Caco-2 (cell line): ENCODE measurements around the gene SIRT7. TPM values are rescaled to one million over a fixed set of nuclear protein-coding genes. Genes with fewer than 3 reads are reported as not detected.

Experiments
- BruUV-seq: library from RNA; stranded (reverse); fragments of 400-500 nt; replicated peaks from 2 replicates; lab custom pipeline; 2021; lab: Mats Ljungman, UMichigan
- CTCF ChIA-PET: fragments of 300-600 bp; sonication (Branson Sonifier 250); formaldehyde crosslinking; loops from one replicate; lab custom pipeline; 2022; ENCODE audit warnings: antibody characterized with exemption; lab: Charles Lee
- POLR2A ChIA-PET: fragments of 300-600 bp; sonication (Branson Sonifier 250); formaldehyde crosslinking; loops from one replicate; lab custom pipeline; 2022; ENCODE audit warnings: antibody characterized with exemption; lab: Charles Lee
- DNase-seq, 2 experiments: peaks; one replicate each; pipeline versions ENCODE4 v3.0.0 to v3.0.0-alpha.2; 2020 to 2022
- H3K27me3 ChIP-seq: replicated peaks from 2 replicates; pipeline ENCODE4 v1.6.0; 2011; ENCODE audit warnings: low read length; ENCODE audit not compliant: control insufficient read depth, insufficient read depth
- H3K36me3 ChIP-seq: 2 replicates; pipeline ENCODE4 v1.5.1; 2011; ENCODE audit warnings: low read length; ENCODE audit not compliant: control insufficient read depth, insufficient read depth
- H3K4me1 ChIP-seq: fragments of 250-450 bp; sonication (Bioruptor Pico); 2 replicates; pipeline ENCODE4 v1.5.1; 2020; ENCODE audit warnings: mild to moderate bottlenecking
- H3K4me3 ChIP-seq: 2 replicates; pipeline ENCODE4 v1.5.1; 2011; ENCODE audit warnings: low read depth, mild to moderate bottlenecking, control low read depth, low read length
- H3K9me3 ChIP-seq: fragments of 250-450 bp; sonication (Bioruptor Pico); 2 replicates; pipeline ENCODE4 v1.5.1; 2020; ENCODE audit warnings: mild to moderate bottlenecking, moderate library complexity
- H3K27ac Mint-ChIP-seq: one replicate; pipeline ENCODE4 v1.8.0; 2022; ENCODE audit warnings: mixed read lengths; ENCODE audit not compliant: unreplicated experiment
- H3K27me3 Mint-ChIP-seq: one replicate; pipeline ENCODE4 v1.8.0; 2022; ENCODE audit warnings: mixed read lengths; ENCODE audit not compliant: insufficient read depth, unreplicated experiment
- H3K36me3 Mint-ChIP-seq: one replicate; pipeline ENCODE4 v1.8.0; 2022; ENCODE audit warnings: mild to moderate bottlenecking, mixed read lengths; ENCODE audit not compliant: insufficient read depth, unreplicated experiment
- H3K4me1 Mint-ChIP-seq: one replicate; pipeline ENCODE4 v1.8.0; 2022; ENCODE audit warnings: low read depth, mixed read lengths; ENCODE audit not compliant: unreplicated experiment
- H3K4me3 Mint-ChIP-seq: one replicate; pipeline ENCODE4 v1.8.0; 2022; ENCODE audit warnings: mild to moderate bottlenecking, moderate library complexity, mixed read lengths; ENCODE audit not compliant: unreplicated experiment
- H3K9me3 Mint-ChIP-seq: one replicate; pipeline ENCODE4 v1.8.0; 2022; ENCODE audit warnings: mixed read lengths; ENCODE audit not compliant: unreplicated experiment
- CTCF ChIP-seq, 2 experiments: fragments of 200-600 bp in 1 of 2; IDR thresholded peaks; 1 replicate in 1 of 2; 2 replicates in 1 of 2; pipeline versions ENCODE4 v1.5.1 to v1.8.0; 2011 to 2022; ENCODE audit warnings: antibody characterized with exemption in 1 of 2, control low read depth in 1 of 2, inconsistent platforms in 1 of 2, low read depth in 1 of 2, low read length in 1 of 2, mild to moderate bottlenecking in 1 of 2, moderate library complexity in 1 of 2; ENCODE audit not compliant: insufficient read depth in 1 of 2, severe bottlenecking in 1 of 2, unreplicated experiment in 1 of 2
- intact Hi-C: fragments of 100-400 bp; cut with micrococcal nuclease; formaldehyde crosslinking; loops from one replicate; pipeline ENCODE4 v1.10.0; 2022; ENCODE audit not compliant: unreplicated experiment
- total RNA-seq: library from RNA; stranded (reverse); gene quantifications from 2 replicates; pipeline ENCODE4 v1.2.3, GENCODE V29; 2022

The SIRT7 gene
- total RNA-seq, 1 experiment from 2014 or later, result 55.6 TPM

- Histone ChIP-seq H3K4me1 (peaks cover 28% of the 10 kb centered on the region), H3K9me3 (no peaks in the 10 kb centered on the region), H3K4me3 (no peak overlapping the region), H3K36me3 (no peaks in the 10 kb centered on the region), H3K27me3 (0 out of 2 replicates have a peak, but pooled peaks cover 1% of the 10 kb centered on the region)
- POLR2A ChIA-PET, result no interaction called here
- Mint-ChIP-seq H3K27ac (no peak overlapping the region), H3K36me3 (peaks cover 7% of the 10 kb centered on the region), H3K9me3 (no peaks in the 10 kb centered on the region), H3K4me3 (peak overlapping the region; percentile 31), H3K4me1 (no peaks in the 10 kb centered on the region), H3K27me3 (no peaks in the 10 kb centered on the region)
- CTCF ChIA-PET, result interaction anchor here (0.6 to 0.9 kb wide), 3 partner anchors 58 to 140 kb away, joined by 3 to 5 read pairs (median 4); partner anchors contain the start of gene DCXR
- DNase-seq, result no peak
- no TSS peak for BruUV-seq
- intact Hi-C loops, result no loop called here
- no peak for TF ChIP-seq CTCF (IDR thresholded peaks at IDR 0.05; ENCODE audit: insufficient read depth in 1 of 2, low read depth in 1 of 2, low read length in 1 of 2, severe bottlenecking in 1 of 2, unreplicated experiment in 1 of 2)
These were observed 44.8 kb upstream of the SIRT7 start for GRCh38 chr17:81962499-81963441.

- Mint-ChIP-seq H3K9me3 (no peaks in the 10 kb centered on the region), H3K36me3 (peaks cover 6% of the 10 kb centered on the region), H3K4me1 (no peaks in the 10 kb centered on the region), H3K27me3 (no peaks in the 10 kb centered on the region), H3K4me3 (peak overlapping the region; percentile 31), H3K27ac (no peak overlapping the region)
- intact Hi-C loops, result loop anchor here (1.0 kb wide), 1 partner anchor 59 kb away; no protein-coding TSS in a partner anchor
- POLR2A ChIA-PET, result interaction anchor here (2.6 kb wide), 1 partner anchor 76 kb away, joined by 7 read pairs; the partner anchor contains the start of gene DCXR
- CTCF ChIA-PET, result no interaction called here
- Histone ChIP-seq H3K4me1 (peaks cover 27% of the 10 kb centered on the region), H3K36me3 (no peaks in the 10 kb centered on the region), H3K4me3 (no peak overlapping the region), H3K9me3 (no peaks in the 10 kb centered on the region), H3K27me3 (0 out of 2 replicates have a peak, but pooled peaks cover 1% of the 10 kb centered on the region)
- no TSS peak for BruUV-seq
- no peak for TF ChIP-seq CTCF (IDR thresholded peaks at IDR 0.05; ENCODE audit: insufficient read depth in 1 of 2, low read depth in 1 of 2, low read length in 1 of 2, severe bottlenecking in 1 of 2, unreplicated experiment in 1 of 2)
- DNase-seq, result no peak
These were observed 43.8 kb upstream of the SIRT7 start for GRCh38 chr17:81961521-81962498.
